HepG2 (cell line): ENCODE measurements around the gene FGF18. TPM values are rescaled to one million over a fixed set of nuclear protein-coding genes. Genes with fewer than 3 reads are reported as not detected.
A peak's percentile ranks its signal among the peaks of the same experiment; 100 is the strongest.

Experiments
- AGO2 ChIP-seq: fragments of 200-400 bp; formaldehyde crosslinking; optimal IDR thresholded peaks from 2 replicates; pipeline ENCODE3; 2017; ENCODE audit warnings: mild to moderate bottlenecking, low read depth, low read length, moderate library complexity
- FOXA1 ChIP-seq, 2 experiments: fragments of 450-650 bp in 1 of 2; sonication (generic) in 1 of 2; formaldehyde crosslinking in 1 of 2; IDR thresholded peaks; 2 replicates each; pipeline versions ENCODE4 v1.4.0 to v1.6.1; 2016 to 2020; ENCODE audit warnings: missing genetic modification reagents in 1 of 2
- IRX3 ChIP-seq: sonication (generic); formaldehyde crosslinking; IDR thresholded peaks from 2 replicates; pipeline ENCODE4 v1.8.1; 2023; ENCODE audit warnings: mild to moderate bottlenecking, low read depth, missing genetic modification reagents, borderline replicate concordance
- MAZ ChIP-seq, 2 experiments: sonication (generic) in 1 of 2; formaldehyde crosslinking in 1 of 2; IDR thresholded peaks; 2 replicates each; pipeline versions ENCODE4 v1.5.0 to v1.6.1; 2012 to 2020; ENCODE audit warnings: low read depth in 2 of 2, mild to moderate bottlenecking in 2 of 2, borderline replicate concordance in 1 of 2, improper control_type of control experiment in 1 of 2, low read length in 1 of 2, missing genetic modification reagents in 1 of 2, moderate library complexity in 1 of 2
- MYPOP ChIP-seq: sonication (generic); formaldehyde crosslinking; IDR thresholded peaks from 2 replicates; pipeline ENCODE4 v1.8.1; 2023; ENCODE audit warnings: mild to moderate bottlenecking, moderate library complexity, missing genetic modification reagents
- NONO ChIP-seq, 2 experiments: fragments of 450-650 bp in 1 of 2; sonication (generic) in 1 of 2; formaldehyde crosslinking in 1 of 2; IDR thresholded peaks in 1 of 2; conservative IDR thresholded peaks in 1 of 2; 2 replicates each; pipeline versions ENCODE4 v1.6.1 to v1.8.0; 2017 to 2022; ENCODE audit warnings: mild to moderate bottlenecking in 1 of 2, missing genetic modification reagents in 1 of 2, moderate library complexity in 1 of 2
- PBX3 ChIP-seq: sonication (generic); formaldehyde crosslinking; IDR thresholded peaks from 2 replicates; pipeline ENCODE4 v1.8.1; 2023; ENCODE audit warnings: missing genetic modification reagents, inconsistent platforms, borderline replicate concordance
- RAD21 ChIP-seq: fragments of 450-650 bp; formaldehyde crosslinking; IDR thresholded peaks from 2 replicates; pipeline ENCODE4 v1.5.0; 2020; ENCODE audit warnings: mild to moderate bottlenecking
- RARA ChIP-seq: IDR thresholded peaks from 2 replicates; pipeline ENCODE4 v1.6.1; 2016; ENCODE audit warnings: missing genetic modification reagents, missing compliant biosample characterization
- SALL1 ChIP-seq: sonication (generic); formaldehyde crosslinking; IDR thresholded peaks from 2 replicates; pipeline ENCODE4 v1.8.0; 2022; ENCODE audit warnings: mild to moderate bottlenecking, missing genetic modification reagents
- STAT5B ChIP-seq: sonication (generic); formaldehyde crosslinking; IDR thresholded peaks from 2 replicates; pipeline ENCODE4 v1.4.0; 2020; ENCODE audit warnings: missing genetic modification reagents
- TMF1 ChIP-seq: sonication (generic); formaldehyde crosslinking; IDR thresholded peaks from 2 replicates; pipeline ENCODE4 v1.8.1; 2022; ENCODE audit warnings: low read depth, missing genetic modification reagents
- UBTF ChIP-seq: sonication (generic); formaldehyde crosslinking; IDR thresholded peaks from 2 replicates; pipeline ENCODE4 v1.4.0; 2020; ENCODE audit warnings: mild to moderate bottlenecking, missing genetic modification reagents
- XRCC5 ChIP-seq: fragments of 200-400 bp; formaldehyde crosslinking; optimal IDR thresholded peaks from 2 replicates; pipeline ENCODE3; 2017; ENCODE audit warnings: mild to moderate bottlenecking, low read length
- ZBTB7B ChIP-seq: sonication (generic); formaldehyde crosslinking; IDR thresholded peaks from 2 replicates; pipeline ENCODE4 v1.4.0; 2020; ENCODE audit warnings: missing genetic modification reagents
- ZNF124 ChIP-seq: sonication (generic); formaldehyde crosslinking; IDR thresholded peaks from 2 replicates; pipeline ENCODE4 v1.4.0; 2020; ENCODE audit warnings: missing genetic modification reagents
- ZNF256 ChIP-seq: sonication (generic); formaldehyde crosslinking; conservative IDR thresholded peaks from 2 replicates; pipeline ENCODE4 v1.4.0; 2020; ENCODE audit warnings: missing genetic modification reagents
- ZNF264 ChIP-seq: sonication (generic); formaldehyde crosslinking; IDR thresholded peaks from 2 replicates; pipeline ENCODE4 v1.4.0; 2020; ENCODE audit warnings: missing genetic modification reagents
- ZNF577 ChIP-seq: sonication (generic); formaldehyde crosslinking; IDR thresholded peaks from 2 replicates; pipeline ENCODE4 v1.4.0; 2020; ENCODE audit warnings: mild to moderate bottlenecking, low read depth, missing genetic modification reagents, borderline replicate concordance
- ZNF761 ChIP-seq: sonication (generic); formaldehyde crosslinking; conservative IDR thresholded peaks from 2 replicates; pipeline ENCODE4 v1.4.0; 2020; ENCODE audit warnings: mild to moderate bottlenecking, missing genetic modification reagents
- ZNF773 ChIP-seq: sonication (generic); formaldehyde crosslinking; IDR thresholded peaks from 2 replicates; pipeline ENCODE4 v1.4.0; 2020; ENCODE audit warnings: missing genetic modification reagents, borderline replicate concordance
- ZNF800 ChIP-seq: sonication (generic); formaldehyde crosslinking; IDR thresholded peaks from 2 replicates; pipeline ENCODE4 v1.4.0; 2020; ENCODE audit warnings: missing genetic modification reagents
- polyA plus RNA-seq, 8 experiments: library from polyadenylated mRNA; depleted of rRNA in 3 of 8; stranded (reverse) in 7 of 8; unstranded in 1 of 8; fragments of >200 nt; fragmentation: Illumina TruSeq in 4 of 8; extraction: Trizol in 4 of 8; gene quantifications; 2 replicates each; pipeline versions ENCODE4 v1.2.1 to v1.2.3, GENCODE V29; 2011 to 2016; ENCODE audit warnings: low read depth in 4 of 8, missing spikeins in 1 of 8, mixed read lengths in 1 of 8; ENCODE audit not compliant: insufficient read depth in 1 of 8
- total RNA-seq, 5 experiments: library from RNA; depleted of rRNA; stranded (reverse); fragments of >200 nt; fragmentation: Illumina TruSeq; extraction: Trizol; gene quantifications; 2 replicates each; pipeline ENCODE4 v1.2.3, GENCODE V29; 2016; ENCODE audit warnings: low read depth in 1 of 5

The FGF18 gene
- total and polyA plus RNA-seq, 2 of the 13 experiments (the other 11 are each of a cell fraction or from before 2014, with no cell fraction given): not detected

- TF ChIP-seq IRX3 (CRISPR knock-in tag) (0 out of 2 replicates have a peak, but pooled peaks have one; percentile 29), AGO2 (peak; percentile 57), MYPOP (peak; percentile 98), ZNF256 (CRISPR knock-in tag) (0 out of 2 replicates have a peak, but pooled peaks have one; percentile 0), ZNF800 (CRISPR knock-in tag) (peak; percentile 97), UBTF (peak; percentile 6; the same call in 1 of the 2 replicates), NONO (IDR thresholded peaks at IDR 0.05) (no peak), NONO (CRISPR knock-in tag; conservative IDR thresholded peaks at IDR 0.05) (0 out of 2 replicates have a peak, but pooled peaks have one; percentile 12), PBX3 (CRISPR knock-in tag) (no peak), ZNF577 (CRISPR knock-in tag) (no peak), RARA (no peak), SALL1 (CRISPR knock-in tag) (0 out of 2 replicates have a peak, but pooled peaks have one; percentile 3), ZBTB7B (CRISPR knock-in tag) (peak; percentile 71; the same call in 1 of the 2 replicates), FOXA1 (IDR thresholded peaks at IDR 0.05) (no peak), FOXA1 (CRISPR knock-in tag; IDR thresholded peaks at IDR 0.05) (no peak), ZNF761 (0 out of 2 replicates have a peak, but pooled peaks have one; percentile 55), TMF1 (0 out of 2 replicates have a peak, but pooled peaks have one; percentile 75), ZNF773 (no peak), XRCC5 (peak; percentile 37), STAT5B (no peak), ZNF264 (CRISPR knock-in tag) (0 out of 2 replicates have a peak, but pooled peaks have one; percentile 29), MAZ (IDR thresholded peaks at IDR 0.05; ENCODE audit: borderline replicate concordance, low read depth, low read length) (no peak), MAZ (CRISPR knock-in tag; IDR thresholded peaks at IDR 0.05; ENCODE audit: low read depth) (no peak), RAD21 (CRISPR knock-in tag) (0 out of 2 replicates have a peak, but pooled peaks have one; percentile 4), ZNF124 (CRISPR knock-in tag) (0 out of 2 replicates have a peak, but pooled peaks have one; percentile 28)
These were observed at the start of gene FGF18 (continued) for GRCh38 chr5:171418982-171419687.
